Aorta (tissue), 5 donors: ENCODE measurements around the gene COPS7A. TPM values are rescaled to one million over a fixed set of nuclear protein-coding genes. Genes with fewer than 3 reads are reported as not detected.

Source experiments
- ATAC-seq: fragments of 200-7000 bp; cut with Tn5 transposase; one replicate; pipeline ENCODE4 v1.9.1; 2022; ENCODE audit warnings: moderate library complexity; ENCODE audit not compliant: low FRiP score
- DNase-seq, 2 donors: peaks; one replicate each; pipeline ENCODE4 v3.0.0-alpha.2; 2020
- H3K27ac ChIP-seq, 2 donors: one replicate each; pipeline ENCODE4 v1.5.1; 2013; ENCODE audit warnings: low read length in 2 of 2, mild to moderate bottlenecking in 2 of 2, moderate library complexity in 2 of 2, control low read depth in 1 of 2, inconsistent platforms in 1 of 2, low read depth in 1 of 2
- H3K27me3 ChIP-seq, 2 donors: one replicate each; pipeline ENCODE4 v1.6.1; 2013; ENCODE audit warnings: control low read depth in 1 of 2, low read length in 1 of 2, mild to moderate bottlenecking in 1 of 2, moderate library complexity in 1 of 2; ENCODE audit not compliant: insufficient read depth in 2 of 2, control insufficient read depth in 1 of 2
- H3K36me3 ChIP-seq, 2 donors: one replicate each; pipeline ENCODE4 v1.6.1; 2013; ENCODE audit warnings: control low read depth in 1 of 2, low read length in 1 of 2, mild to moderate bottlenecking in 1 of 2; ENCODE audit not compliant: insufficient read depth in 2 of 2, control insufficient read depth in 1 of 2
- H3K4me1 ChIP-seq, 2 donors: one replicate each; pipeline ENCODE4 v1.6.1; 2013; ENCODE audit warnings: low read length in 2 of 2, control low read depth in 1 of 2, mild to moderate bottlenecking in 1 of 2, moderate library complexity in 1 of 2; ENCODE audit not compliant: insufficient read depth in 2 of 2, control insufficient read depth in 1 of 2
- H3K4me3 ChIP-seq, 2 donors: one replicate each; pipeline ENCODE4 v1.5.1; 2013; ENCODE audit warnings: low read length in 2 of 2, control low read depth in 1 of 2, mild to moderate bottlenecking in 1 of 2
- H3K9me3 ChIP-seq: one replicate; pipeline ENCODE4 v1.6.1; 2013; ENCODE audit warnings: mild to moderate bottlenecking, low read length; ENCODE audit not compliant: control insufficient read depth
- WGBS, 2 donors: extraction: QIAGEN DNeasy Blood & Tissue Kit; methylation state at CpG; one replicate each; pipeline ENCODE4 v1.1.7; 2013; 5-methylcytosine and 5-hydroxymethylcytosine counted together
- intact Hi-C, 2 donors: fragments of 100-400 bp; cut with DNase I; formaldehyde crosslinking; loops; one replicate each; pipeline versions ENCODE4 v1.14.2 to v1.15.0; 2022
- polyA plus RNA-seq, 2 donors: library from polyadenylated mRNA; stranded (reverse); fragments of 200-250 nt; gene quantifications; one replicate each; pipeline ENCODE4 v1.2.3, GENCODE V29; 2013
- total RNA-seq, 2 donors: library from RNA; stranded (reverse); fragmentation: NEBNext Ultra II Directional; extraction: Animal tissue kit (Norgen Biotek cat#: 25700); gene quantifications; one replicate each; pipeline ENCODE4 v1.2.1, GENCODE V29; 2021
- donor health status: healthy with polysubstance abuse.
- donor health status: Bipolar disorder and iron deficiency.
- donor health status: DM: no; HTN: no; CAD: no.
- donor health status: DM: no; HTN: no; CAD: no.
- donor health status: DM: yes; HTN: yes; CAD: no.

Gene COPS7A
- total and polyA plus RNA-seq, 4 donors: 43.8 to 70.5 (median 48.5) TPM

DNA sequence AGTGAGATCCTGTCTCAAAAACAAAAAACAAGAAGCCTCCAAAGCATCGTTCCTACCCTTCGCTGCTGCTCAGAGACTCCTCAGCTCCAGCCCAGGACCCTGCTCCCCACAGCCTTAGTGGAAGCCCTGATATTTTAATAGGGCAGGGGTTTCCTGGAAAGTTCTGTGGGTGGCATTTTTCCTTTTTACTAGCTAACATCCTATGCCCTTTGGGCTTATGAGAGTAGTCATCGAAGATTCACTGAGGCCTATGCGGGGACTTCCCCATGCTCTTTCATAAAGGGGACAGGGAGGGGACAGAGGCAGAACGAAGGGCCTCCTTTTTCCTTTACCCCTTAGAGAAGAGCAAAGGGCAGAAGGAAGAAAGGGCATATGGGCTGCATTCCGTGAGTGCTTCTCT is 56.7 kb downstream of the COPS7A start:
- H3K9me3 ChIP-seq: no peaks in the 10 kb centered on the region
- no peaks in the 10 kb centered on the region for H3K27me3 ChIP-seq
- H3K4me3 ChIP-seq: no peak overlapping the region
- H3K36me3 ChIP-seq: no peaks in the 10 kb centered on the region
- intact Hi-C loops: no loop called here
- 91 to 94% methylated on average over 6 of the region's 6 CpGs for WGBS, 2 donors
- ATAC-seq: no peak
- DNase-seq: no peak
- H3K4me1 ChIP-seq: no peaks in the 10 kb centered on the region
- no peak overlapping the region for H3K27ac ChIP-seq

Other genes starting within 250 kb of the COPS7A start
- gene MRPL51, start 230.8 kb upstream of the COPS7A start, total RNA-seq: 10 to 100 TPM; 91.8 to 95.5 TPM
- 100 to 1,000 TPM; 125 to 283 TPM for gene MRPL51, start 230.8 kb upstream of the COPS7A start, polyA plus RNA-seq
- 10 to 100 TPM; 19.9 to 32.8 TPM for gene NCAPD2, start 229.9 kb upstream of the COPS7A start, total RNA-seq
- 10 to 100 TPM in 1 of 2 donors, 1 to 10 TPM in 1; 5.1 to 13.2 TPM for gene NCAPD2, start 229.9 kb upstream of the COPS7A start, polyA plus RNA-seq
- 1,000 to 10,000 TPM; 1,856 to 2,021 TPM for gene GAPDH, start 189.5 kb upstream of the COPS7A start, total RNA-seq
- gene GAPDH, start 189.5 kb upstream of the COPS7A start, polyA plus RNA-seq: 1,000 to 10,000 TPM; 2,047 to 3,012 TPM
- 10 to 100 TPM; 28.5 to 60.8 TPM for gene IFFO1, start 168.0 kb upstream of the COPS7A start, total RNA-seq
- 100 to 1,000 TPM in 1 of 2 donors, 10 to 100 TPM in 1; 11.1 to 110 TPM for gene IFFO1, start 168.0 kb upstream of the COPS7A start, polyA plus RNA-seq
- gene NOP2, start 155.8 kb upstream of the COPS7A start, total RNA-seq: 10 to 100 TPM; 24.8 to 27.8 TPM
- 10 to 100 TPM in 1 of 2 donors, 1 to 10 TPM in 1; 5.4 to 18.8 TPM for gene NOP2, start 155.8 kb upstream of the COPS7A start, polyA plus RNA-seq
- gene CHD4, start 116.7 kb upstream of the COPS7A start, total RNA-seq: 100 to 1,000 TPM; 174 to 195 TPM
- 100 to 1,000 TPM in 1 of 2 donors, 10 to 100 TPM in 1; 73.1 to 110 TPM for gene CHD4, start 116.7 kb upstream of the COPS7A start, polyA plus RNA-seq
- 1 to 10 TPM; 2.5 to 3.7 TPM for gene LPAR5, start 88.1 kb upstream of the COPS7A start, total RNA-seq
- gene LPAR5, start 88.1 kb upstream of the COPS7A start, polyA plus RNA-seq: under 1 TPM; 0.51 to 0.88 TPM
- 1 to 10 TPM; 1.8 to 5.2 TPM for gene ACRBP, start 76.6 kb upstream of the COPS7A start, total RNA-seq
- gene ACRBP, start 76.6 kb upstream of the COPS7A start, polyA plus RNA-seq: under 1 TPM in 1 of 2 donors, not detected in 1; 0.25 TPM
- 10 to 100 TPM; 19.7 to 43.3 TPM for gene ING4, start 60.9 kb upstream of the COPS7A start, total RNA-seq
- 10 to 100 TPM; 45.3 to 63.7 TPM for gene ING4, start 60.9 kb upstream of the COPS7A start, polyA plus RNA-seq
- gene ZNF384, start 34.7 kb upstream of the COPS7A start, total RNA-seq: 10 to 100 TPM; 54.4 to 66.7 TPM
- gene ZNF384, start 34.7 kb upstream of the COPS7A start, polyA plus RNA-seq: 10 to 100 TPM; 23.2 to 49.3 TPM
- gene PIANP, start 23.2 kb upstream of the COPS7A start, total RNA-seq: 10 to 100 TPM in 1 of 2 donors, 1 to 10 TPM in 1; 1.2 to 10.7 TPM
- 1 to 10 TPM; 4.3 to 7.5 TPM for gene PIANP, start 23.2 kb upstream of the COPS7A start, polyA plus RNA-seq
- gene MLF2, start 29.1 kb downstream of the COPS7A start, total RNA-seq: 100 to 1,000 TPM; 110 to 144 TPM
- gene MLF2, start 29.1 kb downstream of the COPS7A start, polyA plus RNA-seq: 100 to 1,000 TPM; 134 to 141 TPM
- gene PTMS, start 42.3 kb downstream of the COPS7A start, total RNA-seq: 100 to 1,000 TPM; 358 to 396 TPM
- gene PTMS, start 42.3 kb downstream of the COPS7A start, polyA plus RNA-seq: 100 to 1,000 TPM; 549 to 584 TPM
- gene LAG3, start 48.5 kb downstream of the COPS7A start, total RNA-seq: 1 to 10 TPM; 1.2 to 1.8 TPM
- gene LAG3, start 48.5 kb downstream of the COPS7A start, polyA plus RNA-seq: 1 to 10 TPM in 1 of 2 donors, under 1 TPM in 1; 0.25 to 2.4 TPM
- gene CD4, start 65.5 kb downstream of the COPS7A start, total RNA-seq: 10 to 100 TPM; 20.1 to 40.6 TPM
- 10 to 100 TPM in 1 of 2 donors, 1 to 10 TPM in 1; 2.1 to 14.3 TPM for gene CD4, start 65.5 kb downstream of the COPS7A start, polyA plus RNA-seq
- 10 to 100 TPM in 1 of 2 donors, 1 to 10 TPM in 1; 4.4 to 16.6 TPM for gene GPR162, start 97.8 kb downstream of the COPS7A start, total RNA-seq
- 10 to 100 TPM in 1 of 2 donors, 1 to 10 TPM in 1; 6.0 to 17.2 TPM for gene GPR162, start 97.8 kb downstream of the COPS7A start, polyA plus RNA-seq
- gene P3H3, start 104.4 kb downstream of the COPS7A start, total RNA-seq: 10 to 100 TPM; 43.5 to 66.3 TPM
- 10 to 100 TPM; 23.4 to 93.3 TPM for gene P3H3, start 104.4 kb downstream of the COPS7A start, polyA plus RNA-seq
- 10 to 100 TPM in 1 of 2 donors, 1 to 10 TPM in 1; 8.2 to 13.7 TPM for gene GNB3, start 116.9 kb downstream of the COPS7A start, total RNA-seq
- 10 to 100 TPM in 1 of 2 donors, 1 to 10 TPM in 1; 6.0 to 32.9 TPM for gene GNB3, start 116.9 kb downstream of the COPS7A start, polyA plus RNA-seq
- 1 to 10 TPM in 1 of 2 donors, under 1 TPM in 1; 0.42 to 2.1 TPM for gene CDCA3, start 127.2 kb downstream of the COPS7A start, total RNA-seq
- gene CDCA3, start 127.2 kb downstream of the COPS7A start, polyA plus RNA-seq: 10 to 100 TPM in 1 of 2 donors, 1 to 10 TPM in 1; 3.6 to 12.6 TPM
- gene USP5, start 128.1 kb downstream of the COPS7A start, total RNA-seq: 10 to 100 TPM; 59.5 to 64.6 TPM
- gene USP5, start 128.1 kb downstream of the COPS7A start, polyA plus RNA-seq: 10 to 100 TPM; 26.7 to 47.0 TPM
- 100 to 1,000 TPM; 317 TPM for gene TPI1, start 143.5 kb downstream of the COPS7A start, total RNA-seq
- 100 to 1,000 TPM; 310 to 314 TPM for gene TPI1, start 143.5 kb downstream of the COPS7A start, polyA plus RNA-seq
- gene SPSB2, start 149.3 kb downstream of the COPS7A start, total RNA-seq: 10 to 100 TPM in 1 of 2 donors, 1 to 10 TPM in 1; 4.2 to 10.2 TPM
- gene SPSB2, start 149.3 kb downstream of the COPS7A start, polyA plus RNA-seq: 10 to 100 TPM; 11.1 to 14.3 TPM
- gene LRRC23, start 180.8 kb downstream of the COPS7A start, total RNA-seq: 10 to 100 TPM in 1 of 2 donors, 1 to 10 TPM in 1; 5.3 to 11.2 TPM
- 10 to 100 TPM; 16.8 to 20.8 TPM for gene LRRC23, start 180.8 kb downstream of the COPS7A start, polyA plus RNA-seq
- 10 to 100 TPM; 59.0 to 79.5 TPM for gene ENO2, start 190.5 kb downstream of the COPS7A start, total RNA-seq
- gene ENO2, start 190.5 kb downstream of the COPS7A start, polyA plus RNA-seq: 100 to 1,000 TPM in 1 of 2 donors, 10 to 100 TPM in 1; 14.7 to 116 TPM
- 100 to 1,000 TPM; 138 to 146 TPM for gene ATN1, start 203.9 kb downstream of the COPS7A start, total RNA-seq
- 100 to 1,000 TPM in 1 of 2 donors, 10 to 100 TPM in 1; 22.7 to 149 TPM for gene ATN1, start 203.9 kb downstream of the COPS7A start, polyA plus RNA-seq
- gene RNU7-1, start 219.8 kb downstream of the COPS7A start, total RNA-seq: not detected
- not detected for gene RNU7-1, start 219.8 kb downstream of the COPS7A start, polyA plus RNA-seq
- gene C12orf57, start 220.0 kb downstream of the COPS7A start, total RNA-seq: 100 to 1,000 TPM; 197 to 233 TPM
- gene C12orf57, start 220.0 kb downstream of the COPS7A start, polyA plus RNA-seq: 1,000 to 10,000 TPM in 1 of 2 donors, 100 to 1,000 TPM in 1; 849 to 1,017 TPM
- gene PTPN6, start 227.3 kb downstream of the COPS7A start, total RNA-seq: 10 to 100 TPM; 29.8 to 42.3 TPM
- gene PTPN6, start 227.3 kb downstream of the COPS7A start, polyA plus RNA-seq: 10 to 100 TPM; 10.1 to 25.7 TPM
- gene PHB2, start 246.6 kb downstream of the COPS7A start, total RNA-seq: 100 to 1,000 TPM in 1 of 2 donors, 10 to 100 TPM in 1; 97.9 to 117 TPM
- 100 to 1,000 TPM; 105 to 139 TPM for gene PHB2, start 246.6 kb downstream of the COPS7A start, polyA plus RNA-seq
- gene EMG1, start 246.9 kb downstream of the COPS7A start, total RNA-seq: 10 to 100 TPM; 30.2 to 31.6 TPM
- gene EMG1, start 246.9 kb downstream of the COPS7A start, polyA plus RNA-seq: 10 to 100 TPM; 15.4 to 24.4 TPM